A549 (cell line): ENCODE data around the gene UCKL1.

ENCODE experiments used
- CTCF ChIP-seq: fragments of >200 bp; sonication (Bioruptor Twin); formaldehyde crosslinking; IDR thresholded peaks from 3 replicates; pipeline ENCODE4 v1.5.1; 2016
- EP300 ChIP-seq, 2 experiments: fragments of >200 bp; sonication (Bioruptor Twin); formaldehyde crosslinking; IDR thresholded peaks; 2 replicates in 1 of 2; 3 replicates in 1 of 2; pipeline ENCODE4 v1.6.1; 2016 to 2017
- ESRRA ChIP-seq: fragments of 150-350 bp; IDR thresholded peaks from 2 replicates; pipeline ENCODE4 v1.6.1; 2014; ENCODE audit warnings: mild to moderate bottlenecking, low read length, borderline replicate concordance
- HES2 ChIP-seq: fragments of >200 bp; sonication (Bioruptor Twin); formaldehyde crosslinking; IDR thresholded peaks from 2 replicates; pipeline ENCODE4 v1.6.1; 2016

- no peak for TF ChIP-seq ESRRA
- TF ChIP-seq CTCF: no peak
- TF ChIP-seq HES2: no peak
- TF ChIP-seq EP300 (IDR thresholded peaks at IDR 0.05): no peak
These were observed 32.6 kb downstream of the UCKL1 start for GRCh38 chr20:63923651-63924050.
